HUES64 (cell line): ENCODE measurements around the gene PPP1R3E.
"Not testable (repeated sequence)": the region's sequence is repeated elsewhere in the genome, so short reads cannot be mapped to it uniquely, and the experiment has no call there.

Experiments used
- H3K27ac ChIP-seq: 2 replicates; pipeline ENCODE4 v1.7.0; 2013; ENCODE audit warnings: low read depth, low read length, inconsistent platforms
- H3K27me3 ChIP-seq: 2 replicates; pipeline ENCODE4 v1.6.1; 2013; ENCODE audit warnings: mild to moderate bottlenecking, low read length; ENCODE audit not compliant: insufficient read depth
- H3K36me3 ChIP-seq: 2 replicates; pipeline ENCODE4 v1.6.1; 2013; ENCODE audit warnings: mild to moderate bottlenecking, low read length; ENCODE audit not compliant: insufficient read depth
- H3K4me1 ChIP-seq: 2 replicates; pipeline ENCODE4 v1.6.1; 2013; ENCODE audit warnings: mild to moderate bottlenecking, low read length, moderate library complexity; ENCODE audit not compliant: insufficient read depth
- H3K4me3 ChIP-seq: 2 replicates; pipeline ENCODE4 v1.5.1; 2013; ENCODE audit warnings: mild to moderate bottlenecking, low read length, moderate library complexity
- H3K9ac ChIP-seq: 2 replicates; pipeline ENCODE4 v1.6.1; 2013; ENCODE audit warnings: mild to moderate bottlenecking, low read depth, low read length
- H3K9me3 ChIP-seq: 2 replicates; pipeline ENCODE4 v1.6.1; 2013; ENCODE audit warnings: low read depth, low read length; ENCODE audit not compliant: insufficient read depth
- WGBS: fragments of 150-250, 120-280 bp; methylation state at CpG from one replicate; pipeline ENCODE4 v1.1.7; 2013; ENCODE audit warnings: missing lambda C conversion rate; 5-methylcytosine and 5-hydroxymethylcytosine counted together

PPP1R3E gene

DNA sequence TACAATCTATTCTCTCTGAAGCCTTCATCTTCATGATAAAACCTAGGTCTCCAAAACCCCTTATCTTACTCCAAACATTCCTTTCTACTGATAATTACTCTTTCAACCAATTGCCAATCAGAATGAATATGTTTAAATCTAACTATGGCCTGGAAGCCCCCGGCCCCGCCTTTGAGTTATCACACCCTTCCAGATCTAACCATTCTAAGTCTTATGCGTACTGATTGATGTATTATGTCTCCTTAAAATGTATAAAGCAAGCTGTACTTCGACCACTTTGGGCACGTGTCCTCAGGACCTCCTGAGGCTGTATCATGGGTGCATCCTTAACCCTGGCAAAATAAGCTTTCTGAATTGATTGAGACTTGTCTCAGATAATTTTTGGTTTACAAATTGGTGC, 33.0 kb upstream of the PPP1R3E start:
- peaks cover 26% of the 10 kb centered on the region for H3K9me3 ChIP-seq
- no peak overlapping the region for H3K4me3 ChIP-seq
- no peaks in the 10 kb centered on the region for H3K4me1 ChIP-seq
- H3K36me3 ChIP-seq = no peaks in the 10 kb centered on the region
- 81% methylated on average over 5 of the region's 5 CpGs for WGBS
- no peaks in the 10 kb centered on the region; the same call in 1 of the 2 replicates for H3K27me3 ChIP-seq
- H3K9ac ChIP-seq = no peak overlapping the region
- no peak overlapping the region for H3K27ac ChIP-seq

DNA sequence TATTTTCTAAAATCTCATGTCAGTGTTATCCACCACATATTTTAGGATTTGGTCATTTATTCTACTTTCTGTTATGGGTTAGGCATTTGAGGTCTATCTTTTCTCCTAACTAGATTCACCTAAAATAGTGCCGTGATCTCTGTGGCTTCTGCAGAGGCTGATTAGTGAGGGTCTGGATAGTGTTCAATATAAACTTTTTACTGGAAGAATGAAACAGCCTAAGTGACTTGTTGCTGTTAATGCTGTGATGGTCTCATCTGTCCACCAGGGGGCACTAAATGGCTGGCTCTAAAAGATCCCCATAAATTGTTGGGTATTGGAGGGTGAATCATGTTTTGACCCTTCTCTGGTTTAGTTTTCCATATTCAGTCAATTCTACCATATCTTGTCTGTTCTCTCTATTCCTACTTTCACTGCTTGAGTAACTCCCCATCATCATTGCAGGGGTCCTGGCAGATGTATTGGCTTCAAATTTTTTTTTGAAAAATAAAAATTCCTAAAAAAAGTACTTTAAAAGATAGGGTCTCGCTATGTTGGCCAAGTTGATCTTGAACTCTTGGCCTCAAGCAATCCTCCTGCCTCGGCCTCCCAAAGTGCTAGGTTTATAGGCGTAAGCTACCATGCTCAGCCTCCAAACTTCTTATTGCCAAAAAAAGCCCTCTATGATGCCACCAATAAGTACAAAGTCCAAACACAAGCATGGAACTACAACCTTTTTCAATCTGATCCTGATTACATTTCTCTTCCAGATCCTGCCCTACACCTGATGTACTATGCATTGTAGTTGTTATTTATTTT, 25.5 kb upstream of the PPP1R3E start:
- 58% methylated on average over 4 of the region's 4 CpGs for WGBS

DNA sequence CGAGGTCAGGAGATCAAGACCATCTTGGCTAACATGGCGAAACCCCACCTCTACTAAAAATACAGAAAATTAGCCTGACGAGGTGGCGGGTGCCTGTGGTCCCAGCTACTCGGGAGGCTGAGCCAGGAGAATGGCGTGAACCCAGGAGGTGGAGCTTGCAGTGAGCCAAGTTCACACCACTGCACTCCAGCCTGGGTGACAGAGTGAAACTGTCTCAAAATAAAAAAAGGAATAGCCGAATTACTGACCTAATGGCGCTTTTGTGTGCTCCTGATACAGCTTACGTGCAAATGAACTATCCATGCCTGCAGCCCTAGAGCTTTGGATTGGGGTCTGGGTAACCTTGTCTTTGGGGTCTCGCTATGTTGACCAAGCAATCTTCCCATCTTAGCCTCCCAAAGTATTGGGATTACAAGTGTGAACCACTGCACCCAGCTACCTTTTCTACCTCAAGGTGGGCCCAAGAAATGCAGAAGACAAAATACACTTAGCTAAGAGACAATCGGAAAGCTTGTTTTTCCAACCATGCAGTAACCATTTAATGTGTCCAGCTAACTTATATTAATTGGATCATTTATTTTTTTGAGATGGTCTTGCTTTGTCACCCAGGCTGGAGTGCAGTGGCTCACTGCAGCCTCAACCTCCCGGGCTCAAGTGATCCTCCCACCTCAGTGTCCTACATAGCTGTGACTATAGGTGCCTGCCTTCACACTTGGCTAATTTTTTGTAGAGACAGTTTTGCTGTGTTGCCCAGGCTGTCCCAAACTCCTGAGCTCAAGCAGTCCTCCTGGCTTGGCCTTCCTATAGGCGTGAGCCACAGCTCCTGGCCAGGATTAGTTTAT, 24.1 kb upstream of the PPP1R3E start:
- no peak overlapping the region for H3K27ac ChIP-seq
- peaks cover 38% of the 10 kb centered on the region for H3K36me3 ChIP-seq
- WGBS = 86% methylated on average over 12 of the region's 13 CpGs
- H3K9me3 ChIP-seq = no peaks in the 10 kb centered on the region
- no peak overlapping the region for H3K4me3 ChIP-seq
- no peaks in the 10 kb centered on the region for H3K27me3 ChIP-seq
- no peaks in the 10 kb centered on the region; the same call in 1 of the 2 replicates for H3K4me1 ChIP-seq
- no peak overlapping the region for H3K9ac ChIP-seq

More for the DNA sequence above, 25.5 kb upstream of the PPP1R3E start:
- Histone ChIP-seq H3K36me3 (peaks cover 30% of the 10 kb centered on the region), H3K9me3 (no peaks in the 10 kb centered on the region), H3K27ac (no peak overlapping the region), H3K4me1 (no peaks in the 10 kb centered on the region; the same call in 1 of the 2 replicates), H3K4me3 (no peak overlapping the region), H3K9ac (no peak overlapping the region), H3K27me3 (no peaks in the 10 kb centered on the region)

DNA sequence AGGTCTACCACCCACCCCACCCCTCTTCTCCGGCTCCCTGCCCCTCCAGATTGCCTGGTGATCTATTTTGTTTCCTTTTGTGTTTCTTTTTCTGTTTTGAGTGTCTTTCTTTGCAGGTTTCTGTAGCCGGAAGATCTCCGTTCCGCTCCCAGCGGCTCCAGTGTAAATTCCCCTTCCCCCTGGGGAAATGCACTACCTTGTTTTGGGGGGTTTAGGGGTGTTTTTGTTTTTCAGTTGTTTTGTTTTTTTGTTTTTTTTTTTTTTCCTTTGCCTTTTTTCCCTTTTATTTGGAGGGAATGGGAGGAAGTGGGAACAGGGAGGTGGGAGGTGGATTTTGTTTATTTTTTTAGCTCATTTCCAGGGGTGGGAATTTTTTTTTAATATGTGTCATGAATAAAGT, 23.1 kb upstream of the PPP1R3E start:
- not testable (repeated sequence) for H3K4me1 ChIP-seq, H3K4me3 ChIP-seq, H3K27ac ChIP-seq, H3K27me3 ChIP-seq, H3K9me3 ChIP-seq, H3K9ac ChIP-seq
- no CpG with 5 or more reads among the region's 5 CpGs for WGBS
- H3K36me3 ChIP-seq = peaks cover 38% of the 10 kb centered on the region

DNA sequence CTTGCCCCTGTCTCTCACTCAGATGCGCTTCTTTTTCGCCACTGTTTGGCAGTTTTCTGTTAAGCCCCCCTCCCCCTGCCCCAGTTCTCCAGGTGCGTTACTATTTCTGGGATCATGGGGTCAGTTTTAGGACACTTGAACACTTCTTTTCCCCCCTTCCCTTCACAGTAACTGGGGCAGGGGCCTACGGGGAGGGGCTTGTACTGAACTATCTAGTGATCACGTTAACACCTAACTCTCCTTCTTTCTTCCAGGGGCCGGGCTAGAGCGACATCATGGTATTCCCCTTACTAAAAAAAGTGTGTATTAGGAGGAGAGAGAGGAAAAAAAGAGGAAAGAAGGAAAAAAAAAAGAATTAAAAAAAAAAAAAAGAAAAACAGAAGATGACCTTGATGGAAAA, 22.3 kb upstream of the PPP1R3E start:
- Histone ChIP-seq H3K27ac (no peak overlapping the region), H3K9me3 (no peaks in the 10 kb centered on the region), H3K4me3 (no peak overlapping the region), H3K27me3 (no peaks in the 10 kb centered on the region), H3K9ac (no peak overlapping the region), H3K4me1 (peaks cover 6% of the 10 kb centered on the region), H3K36me3 (peaks cover 38% of the 10 kb centered on the region)
- 97% methylated on average over 5 of the region's 7 CpGs for WGBS

DNA sequence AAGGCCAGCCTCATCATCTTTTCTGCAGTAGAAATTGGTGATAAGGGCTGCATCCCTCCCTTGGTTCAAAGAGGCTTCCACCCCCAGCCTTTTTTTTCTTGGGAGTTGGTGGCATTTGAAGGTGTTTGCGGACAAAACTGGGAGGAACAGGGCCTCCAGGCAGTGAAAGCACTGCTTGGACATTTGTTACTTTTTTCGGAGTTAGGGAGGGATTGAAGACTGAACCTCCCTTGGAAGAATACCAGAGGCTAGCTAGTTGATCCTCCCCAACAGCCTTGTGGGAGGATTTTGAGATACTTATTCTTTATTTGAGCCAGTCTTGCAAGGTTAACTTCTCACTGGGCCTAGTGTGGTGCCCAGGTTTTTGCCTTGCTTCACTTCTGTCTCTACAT, 21.8 kb upstream of the PPP1R3E start:
- 90% methylated on average over 2 of the region's 2 CpGs for WGBS
- Histone ChIP-seq H3K27me3 (no peaks in the 10 kb centered on the region), H3K4me3 (no peak overlapping the region), H3K9me3 (no peaks in the 10 kb centered on the region), H3K27ac (no peak overlapping the region), H3K4me1 (peaks cover 10% of the 10 kb centered on the region), H3K36me3 (peaks cover 38% of the 10 kb centered on the region), H3K9ac (no peak overlapping the region)

DNA sequence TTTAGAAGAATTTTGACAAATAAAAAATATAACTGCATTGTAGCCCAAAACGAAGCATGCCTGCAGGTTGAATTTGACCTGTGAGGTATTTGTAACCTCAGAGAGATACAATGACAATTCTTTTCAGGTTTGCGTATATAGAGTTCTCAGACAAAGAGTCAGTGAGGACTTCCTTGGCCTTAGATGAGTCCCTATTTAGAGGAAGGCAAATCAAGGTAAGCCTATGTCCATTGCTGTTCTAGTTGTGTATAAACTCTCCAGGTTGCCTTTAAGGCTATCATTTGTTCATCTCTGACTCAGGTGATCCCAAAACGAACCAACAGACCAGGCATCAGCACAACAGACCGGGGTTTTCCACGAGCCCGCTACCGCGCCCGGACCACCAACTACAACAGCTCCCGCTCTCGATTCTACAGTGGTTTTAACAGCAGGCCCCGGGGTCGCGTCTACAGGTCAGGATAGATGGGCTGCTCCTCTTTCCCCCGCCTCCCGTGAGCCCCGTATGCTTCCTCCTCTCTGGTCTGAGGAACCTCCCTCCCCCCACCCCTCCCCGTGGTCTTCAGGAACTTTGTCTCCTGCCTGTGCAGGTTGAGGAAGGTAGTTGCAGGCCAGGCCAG, 21.3 kb upstream of the PPP1R3E start:
- no peaks in the 10 kb centered on the region for H3K9me3 ChIP-seq
- WGBS = 96% methylated on average over 17 of the region's 18 CpGs
- no peaks in the 10 kb centered on the region for H3K27me3 ChIP-seq
- no peak overlapping the region for H3K9ac ChIP-seq
- H3K4me1 ChIP-seq = peaks cover 10% of the 10 kb centered on the region
- no peak overlapping the region for H3K4me3 ChIP-seq
- H3K36me3 ChIP-seq = peaks cover 38% of the 10 kb centered on the region
- no peak overlapping the region for H3K27ac ChIP-seq

DNA sequence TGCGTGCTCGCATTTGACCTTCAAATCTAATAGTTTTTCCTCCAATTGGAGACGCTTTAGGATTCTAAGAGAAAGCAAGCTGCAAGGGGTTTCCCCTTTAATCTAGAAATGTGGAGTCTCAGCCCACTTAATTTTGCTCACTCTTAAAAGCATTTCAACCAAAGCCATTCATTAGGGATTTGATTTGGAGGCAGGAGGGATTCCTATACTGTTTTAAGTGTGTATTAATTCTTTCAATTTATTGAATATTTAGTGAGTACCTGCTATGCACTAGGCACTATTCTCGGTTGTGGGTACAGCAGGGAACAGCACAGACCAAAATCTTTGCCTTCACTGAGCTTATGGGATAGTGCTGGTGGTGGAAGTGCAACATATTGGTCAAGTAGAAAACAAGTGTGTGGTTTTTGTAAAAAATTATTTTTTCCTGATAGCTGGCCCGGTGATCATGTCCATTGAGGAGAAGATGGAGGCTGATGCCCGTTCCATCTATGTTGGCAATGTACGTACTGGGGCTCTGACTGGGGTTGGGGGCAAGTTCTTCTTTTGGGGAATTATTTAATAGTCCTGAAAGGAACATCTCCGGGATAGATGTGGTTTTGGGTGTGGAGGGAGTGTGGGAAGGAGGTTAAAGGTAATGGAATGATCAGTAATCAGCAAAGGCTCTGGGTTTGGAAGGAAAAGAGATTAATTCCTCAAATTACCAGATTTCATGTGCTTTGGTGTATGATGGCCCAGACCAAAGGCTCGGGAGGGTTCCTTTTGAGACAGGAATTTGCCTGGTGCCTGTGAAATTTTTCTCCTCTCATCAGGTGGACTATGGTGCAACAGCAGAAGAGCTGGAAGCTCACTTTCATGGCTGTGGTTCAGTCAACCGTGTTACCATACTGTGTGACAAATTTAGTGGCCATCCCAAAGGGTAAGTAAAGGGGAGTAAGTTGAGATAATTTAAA, 20.2 kb upstream of the PPP1R3E start:
- WGBS = 56% methylated on average over 10 of the region's 10 CpGs
- H3K9me3 ChIP-seq = no peaks in the 10 kb centered on the region
- peaks cover 10% of the 10 kb centered on the region for H3K4me1 ChIP-seq
- H3K27ac ChIP-seq = 0 out of 2 replicates have a peak overlapping the region, but pooled peaks have one; percentile 20
- peaks cover 38% of the 10 kb centered on the region for H3K36me3 ChIP-seq
- no peaks in the 10 kb centered on the region for H3K27me3 ChIP-seq
- peak overlapping the region; percentile 98 for H3K9ac ChIP-seq
- H3K4me3 ChIP-seq = peak overlapping the region; percentile 99

DNA sequence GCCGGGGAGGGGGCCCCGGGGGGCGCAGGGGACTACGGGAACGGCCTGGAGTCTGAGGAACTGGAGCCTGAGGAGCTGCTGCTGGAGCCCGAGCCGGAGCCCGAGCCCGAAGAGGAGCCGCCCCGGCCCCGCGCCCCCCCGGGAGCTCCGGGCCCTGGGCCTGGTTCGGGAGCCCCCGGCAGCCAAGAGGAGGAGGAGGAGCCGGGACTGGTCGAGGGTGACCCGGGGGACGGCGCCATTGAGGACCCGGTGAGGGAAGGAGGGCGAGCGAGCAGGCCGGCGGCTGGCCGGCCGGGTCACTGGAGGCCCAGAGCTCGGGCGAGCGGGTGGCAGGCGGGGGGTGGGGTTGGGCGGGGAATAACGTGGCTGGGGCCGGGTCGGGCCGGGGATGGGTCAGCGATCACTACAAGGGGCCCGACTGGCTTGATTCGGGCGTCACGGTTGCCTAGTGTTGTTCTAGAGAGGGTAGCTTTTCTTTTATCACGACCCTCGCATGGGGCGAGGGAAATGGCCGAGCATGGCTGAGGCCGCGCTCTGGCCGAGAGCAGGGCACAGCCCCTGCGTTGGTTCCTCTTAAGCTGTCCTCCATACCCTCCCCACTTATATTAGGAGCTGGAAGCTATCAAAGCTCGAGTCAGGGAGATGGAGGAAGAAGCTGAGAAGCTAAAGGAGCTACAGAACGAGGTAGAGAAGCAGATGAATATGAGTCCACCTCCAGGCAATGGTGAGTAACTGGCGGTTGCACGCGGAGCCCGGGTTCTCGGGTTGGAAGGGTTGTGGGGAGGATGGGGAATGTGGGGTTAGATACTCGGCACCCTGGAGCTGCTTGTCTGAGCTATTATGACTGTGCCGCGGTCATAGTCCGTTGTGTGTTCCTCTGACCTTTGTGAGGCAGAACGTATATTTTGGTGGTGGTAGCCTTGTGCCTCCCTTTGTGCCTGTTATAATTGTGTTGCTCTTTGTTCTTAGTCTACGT, 19.2 kb upstream of the PPP1R3E start:
- Histone ChIP-seq H3K9ac (peak overlapping the region; percentile 98), H3K27ac (peak overlapping the region; percentile 97), H3K27me3 (no peaks in the 10 kb centered on the region), H3K9me3 (no peaks in the 10 kb centered on the region), H3K4me1 (peaks cover 10% of the 10 kb centered on the region), H3K36me3 (peaks cover 38% of the 10 kb centered on the region), H3K4me3 (peak overlapping the region; percentile 99)
- WGBS = under 1% methylated on average over 63 of the region's 64 CpGs
